HG02571 (cell line): ENCODE measurements around the gene PRDM4.
A peak's percentile ranks its signal among the peaks of the same experiment; 100 is the strongest.
"Not testable (repeated sequence)": the region's sequence is repeated elsewhere in the genome, so short reads cannot be mapped to it uniquely, and the experiment has no call there.

Source experiments
- ATAC-seq: cut with Tn5 transposase; IDR thresholded peaks from one replicate; pipeline ENCODE4 v1.9.1; 2021; ENCODE audit warnings: mild to moderate bottlenecking, moderate library complexity; ENCODE audit not compliant: unreplicated experiment

Gene PRDM4

GRCh38 chr12:107775093-107775721, 14.3 kb upstream of the PRDM4 start:
- ATAC-seq: no peak

GRCh38 chr12:107774349-107775029, 13.6 kb upstream of the PRDM4 start, which contains the start of gene ASCL4:
Gene ASCL4, plus strand, starts transcription at chr12:107774704. Its CDS starts 515 bp downstream, at chr12:107775219.
- no peak for ATAC-seq

- ATAC-seq: no peak
Measured at GRCh38 chr12:107767466-107767865, 6.5 kb upstream of the PRDM4 start.

GRCh38 chr12:107765316-107765715, 4.4 kb upstream of the PRDM4 start:
- ATAC-seq: no peak

GRCh38 chr12:107764626-107765025, 3.7 kb upstream of the PRDM4 start:
- ATAC-seq: no peak

- ATAC-seq: no peak
Measured at GRCh38 chr12:107762874-107763273, 1.9 kb upstream of the PRDM4 start.

- no peak for ATAC-seq
Measured at GRCh38 chr12:107761502-107761904, 566 bp upstream of the PRDM4 start.

- peak; percentile 20 for ATAC-seq
Measured at GRCh38 chr12:107760207-107760808, 629 bp downstream of the PRDM4 start.

- no peak for ATAC-seq
Measured at GRCh38 chr12:107759410-107759809, 1.5 kb downstream of the PRDM4 start.

GRCh38 chr12:107749083-107749482, 11.9 kb downstream of the PRDM4 start:
- no peak for ATAC-seq

- no peak for ATAC-seq
Measured at GRCh38 chr12:107748472-107748871, 12.5 kb downstream of the PRDM4 start.

GRCh38 chr12:107736914-107737313, 24.0 kb downstream of the PRDM4 start:
- peak; percentile 72 for ATAC-seq

- ATAC-seq: no peak
Measured at GRCh38 chr12:107735763-107736162, 25.2 kb downstream of the PRDM4 start.

GRCh38 chr12:107734139-107734538, 26.8 kb downstream of the PRDM4 start:
- ATAC-seq: no peak

GRCh38 chr12:107732365-107732764, 28.6 kb downstream of the PRDM4 start:
- ATAC-seq: no peak

- ATAC-seq: no peak
Measured at GRCh38 chr12:107731366-107731765, 29.6 kb downstream of the PRDM4 start.

- no peak for ATAC-seq
Measured at GRCh38 chr12:107730618-107731341, 30.2 kb downstream of the PRDM4 start.

- not testable (repeated sequence) for ATAC-seq
Measured at GRCh38 chr12:107727742-107728141, 33.2 kb downstream of the PRDM4 start.

GRCh38 chr12:107727327-107727726, 33.6 kb downstream of the PRDM4 start:
- ATAC-seq: not testable (repeated sequence)

GRCh38 chr12:107718606-107719005, 42.3 kb downstream of the PRDM4 start:
- no peak for ATAC-seq

- no peak for ATAC-seq
Measured at GRCh38 chr12:107715780-107716179, 45.2 kb downstream of the PRDM4 start.
